Keratinocyte (primary cell): ENCODE measurements around the gene GPM6B. TPM values are rescaled to one million over a fixed set of nuclear protein-coding genes. Genes with fewer than 3 reads are reported as not detected.

Experiments
- DNase-seq: peaks from one replicate; pipeline ENCODE4 v3.0.0-alpha.2; 2011; ENCODE audit warnings: low read depth, missing footprints, low spot score
- FAIRE-seq: peaks from 2 replicates; lab custom pipeline; 2011; peaks lifted over from hg19 to GRCh38; lab: Jason Lieb, UNC
- H2AFZ ChIP-seq: 2 replicates; pipeline ENCODE4 v1.6.0; 2012; ENCODE audit warnings: low read length, control low read depth, inconsistent platforms; ENCODE audit not compliant: control insufficient read depth
- H3K27ac ChIP-seq: 2 replicates; pipeline ENCODE4 v1.5.1; 2011; ENCODE audit warnings: low read length; ENCODE audit not compliant: control insufficient read depth, insufficient read depth
- H3K27me3 ChIP-seq: 3 replicates; pipeline ENCODE4 v1.6.0; 2011; ENCODE audit warnings: low read length; ENCODE audit not compliant: control insufficient read depth, insufficient read depth; ENCODE audit errors: extremely low read depth
- H3K36me3 ChIP-seq, 2 experiments: 2 replicates in 1 of 2; 3 replicates in 1 of 2; pipeline ENCODE4 v1.5.1; 2011; ENCODE audit warnings: low read length in 2 of 2, mild to moderate bottlenecking in 1 of 2; ENCODE audit not compliant: control insufficient read depth in 2 of 2, insufficient read depth in 2 of 2; ENCODE audit errors: extremely low read depth in 1 of 2
- H3K4me1 ChIP-seq: 3 replicates; pipeline ENCODE4 v1.5.1; 2011; ENCODE audit warnings: low read length; ENCODE audit not compliant: control insufficient read depth, insufficient read depth; ENCODE audit errors: extremely low read depth
- H3K4me2 ChIP-seq: 3 replicates; pipeline ENCODE4 v1.6.0; 2011; ENCODE audit warnings: low read depth, low read length; ENCODE audit not compliant: control insufficient read depth, insufficient read depth; ENCODE audit errors: extremely low read depth
- H3K4me3 ChIP-seq, 3 experiments: fragments of 200-600 bp in 1 of 3; sonication (generic) in 1 of 3; 2 replicates in 2 of 3; 3 replicates in 1 of 3; pipeline ENCODE4 v1.5.1; 2011 to 2016; ENCODE audit warnings: low read length in 3 of 3, mild to moderate bottlenecking in 3 of 3, control low read depth in 2 of 3, inconsistent platforms in 1 of 3, low read depth in 1 of 3, mixed read lengths in 1 of 3, mixed run types in 1 of 3, moderate library complexity in 1 of 3; ENCODE audit not compliant: control insufficient read depth in 2 of 3, insufficient read depth in 2 of 3; ENCODE audit errors: extremely low read depth in 1 of 3
- H3K79me2 ChIP-seq: 2 replicates; pipeline ENCODE4 v1.6.0; 2012; ENCODE audit warnings: low read length; ENCODE audit not compliant: control insufficient read depth, insufficient read depth
- H3K9ac ChIP-seq: 3 replicates; pipeline ENCODE4 v1.6.0; 2011; ENCODE audit warnings: low read length; ENCODE audit not compliant: control insufficient read depth, insufficient read depth; ENCODE audit errors: extremely low read depth
- H3K9me1 ChIP-seq: 3 replicates; pipeline ENCODE4 v1.6.0; 2011; ENCODE audit warnings: low read length; ENCODE audit not compliant: control insufficient read depth, insufficient read depth; ENCODE audit errors: extremely low read depth
- H3K9me3 ChIP-seq: 2 replicates; pipeline ENCODE4 v1.5.1; 2012; ENCODE audit warnings: low read depth, low read length; ENCODE audit not compliant: control insufficient read depth
- H4K20me1 ChIP-seq: 3 replicates; pipeline ENCODE4 v1.6.0; 2011; ENCODE audit warnings: low read length; ENCODE audit not compliant: control insufficient read depth, insufficient read depth; ENCODE audit errors: extremely low read depth
- CTCF ChIP-seq, 3 experiments: IDR thresholded peaks in 1 of 3; conservative IDR thresholded peaks in 1 of 3; optimal IDR thresholded peaks in 1 of 3; 2 replicates in 2 of 3; 3 replicates in 1 of 3; pipeline versions ENCODE3 to v1.5.1; 2011; ENCODE audit warnings: low read length in 3 of 3, mild to moderate bottlenecking in 3 of 3, moderate library complexity in 2 of 3, control low read depth in 1 of 3, inconsistent platforms in 1 of 3; ENCODE audit not compliant: insufficient read depth in 2 of 3; ENCODE audit errors: extremely low read depth in 1 of 3
- EZH2 ChIP-seq: IDR thresholded peaks from one replicate; pipeline ENCODE4 v1.6.1; 2012; ENCODE audit warnings: inconsistent platforms, mild to moderate bottlenecking, low read length, moderate library complexity
- dilution Hi-C: fragments of 300-500 bp; cut with MboI; formaldehyde crosslinking; loops from one replicate; pipeline ENCODE4 v1.7.0; 2020; ENCODE audit warnings: low sequenced_read_pairs; ENCODE audit not compliant: extremely low pct_ligation_motif_present
- polyA plus RNA-seq, 5 experiments: library from polyadenylated mRNA; depleted of rRNA in 3 of 5; stranded (reverse) in 3 of 5; stranded (forward) in 1 of 5; unstranded in 1 of 5; fragments of >200 nt; gene quantifications; 1 replicate in 1 of 5; 2 replicates in 3 of 5; 3 replicates in 1 of 5; pipeline versions ENCODE4 v1.2.1 to v1.2.3, GENCODE V29; 2011 to 2012; ENCODE audit warnings: missing spikeins in 2 of 5, low read depth in 1 of 5, low replicate concordance in 1 of 5

GPM6B gene
- polyA plus RNA-seq, 1 donor (not counting 4 experiments of a cell fraction or from before 2014, with no cell fraction given): 0.26 TPM

- Histone ChIP-seq H3K9me3 (no peaks in the 10 kb centered on the region), H3K27ac (no peak overlapping the region), H3K9me1 (no peaks in the 10 kb centered on the region), H3K27me3 (peaks cover 4% of the 10 kb centered on the region), H4K20me1 (no peaks in the 10 kb centered on the region), H3K4me2 (no peak overlapping the region), H3K79me2 (no peaks in the 10 kb centered on the region), H3K4me3 (no peak overlapping the region), H2AFZ (no peak overlapping the region), H3K36me3 (no peaks in the 10 kb centered on the region), H3K9ac (no peak overlapping the region), H3K4me1 (no peaks in the 10 kb centered on the region)
- TF ChIP-seq CTCF (optimal IDR thresholded peaks at IDR 0.05 in 1 of 3, IDR thresholded peaks at IDR 0.05 in 1 of 3, conservative IDR thresholded peaks at IDR 0.05 in 1 of 3; ENCODE audit: extremely low read depth in 1 of 3, insufficient read depth in 2 of 3, low read length in 3 of 3) (no peak), EZH2 (no peak)
- DNase-seq (no peak), FAIRE-seq (no peak)
- dilution Hi-C loops: no loop called here
Observed at GRCh38 chrX:13808865-13809264, 8.0 kb downstream of the GPM6B start.

- Histone ChIP-seq H3K36me3 (no peaks in the 10 kb centered on the region), H3K27me3 (peaks cover 4% of the 10 kb centered on the region), H4K20me1 (no peaks in the 10 kb centered on the region), H3K4me3 (no peak overlapping the region), H3K4me2 (no peak overlapping the region), H3K9me1 (no peaks in the 10 kb centered on the region), H3K9me3 (no peaks in the 10 kb centered on the region), H3K4me1 (no peaks in the 10 kb centered on the region), H3K79me2 (no peaks in the 10 kb centered on the region), H3K9ac (no peak overlapping the region), H2AFZ (no peak overlapping the region), H3K27ac (no peak overlapping the region)
- FAIRE-seq: no peak
- no peak for DNase-seq
- dilution Hi-C loops: no loop called here
- TF ChIP-seq EZH2 (no peak), CTCF (optimal IDR thresholded peaks at IDR 0.05 in 1 of 3, IDR thresholded peaks at IDR 0.05 in 1 of 3, conservative IDR thresholded peaks at IDR 0.05 in 1 of 3; ENCODE audit: extremely low read depth in 1 of 3, insufficient read depth in 2 of 3, low read length in 3 of 3) (no peak)
Observed at GRCh38 chrX:13808293-13808692, 8.6 kb downstream of the GPM6B start.
